ENCODE measurements around the gene KSR2. TPM values are rescaled to one million over a fixed set of nuclear protein-coding genes. Genes with fewer than 3 reads are reported as not detected.

The KSR2 gene
- total RNA-seq, 1 experiment from 2014 or later = 1.3 TPM

DNA sequence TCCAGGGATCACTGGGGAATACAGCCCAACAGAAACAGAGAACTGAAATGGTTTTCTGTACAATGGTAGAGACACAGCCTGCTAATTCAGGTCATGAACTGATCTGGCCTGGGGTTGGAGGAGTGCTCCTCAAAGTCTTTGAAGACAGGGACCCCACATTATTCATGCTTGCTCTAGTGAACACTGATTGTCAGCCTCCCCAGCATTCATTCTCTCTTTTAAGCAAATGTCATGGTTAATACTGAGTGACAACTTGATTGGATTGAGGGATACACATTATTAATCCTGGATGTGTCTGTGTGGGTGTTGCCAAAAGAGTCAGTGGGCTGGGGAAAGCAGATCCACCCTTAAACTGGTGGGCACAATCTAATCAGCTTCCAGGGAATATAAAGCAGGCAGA lies 319.0 kb downstream of the KSR2 start:
- no peak overlapping the region for H4K8ac ChIP-seq (replicated peaks; ENCODE audit: insufficient read length, low read depth, low read length)
- H2BK120ac ChIP-seq (ENCODE audit: low read depth, low read length, poor library complexity, severe bottlenecking) = no peak overlapping the region
- H3K23me2 ChIP-seq (ENCODE audit: insufficient read length, low read depth, low read length, poor library complexity, severe bottlenecking) = no peaks in the 10 kb centered on the region
- no peaks in the 10 kb centered on the region for H3K9me3 ChIP-seq (ENCODE audit: control insufficient read depth, low read depth, low read length)
- no peak overlapping the region for H3K18ac ChIP-seq (ENCODE audit: insufficient read length, low read depth, low read length)
- H3K4me2 ChIP-seq (ENCODE audit: insufficient read depth, insufficient read length, low read length) = no peak overlapping the region
- H2BK20ac ChIP-seq (ENCODE audit: low read depth, low read length, poor library complexity, severe bottlenecking) = no peak overlapping the region
- H3K56ac ChIP-seq (ENCODE audit: insufficient read length, low read depth, low read length) = no peak overlapping the region
- peaks cover 10 to 11% of the 10 kb centered on the region in 2 experiments for H3K9me3 Mint-ChIP-seq
- no peak overlapping the region for H3K27ac ChIP-seq (ENCODE audit: insufficient read length, low read depth, low read length)
- no peak overlapping the region for H2BK15ac ChIP-seq (ENCODE audit: low read depth, low read length)
- TF ChIP-seq, protein P1, sequence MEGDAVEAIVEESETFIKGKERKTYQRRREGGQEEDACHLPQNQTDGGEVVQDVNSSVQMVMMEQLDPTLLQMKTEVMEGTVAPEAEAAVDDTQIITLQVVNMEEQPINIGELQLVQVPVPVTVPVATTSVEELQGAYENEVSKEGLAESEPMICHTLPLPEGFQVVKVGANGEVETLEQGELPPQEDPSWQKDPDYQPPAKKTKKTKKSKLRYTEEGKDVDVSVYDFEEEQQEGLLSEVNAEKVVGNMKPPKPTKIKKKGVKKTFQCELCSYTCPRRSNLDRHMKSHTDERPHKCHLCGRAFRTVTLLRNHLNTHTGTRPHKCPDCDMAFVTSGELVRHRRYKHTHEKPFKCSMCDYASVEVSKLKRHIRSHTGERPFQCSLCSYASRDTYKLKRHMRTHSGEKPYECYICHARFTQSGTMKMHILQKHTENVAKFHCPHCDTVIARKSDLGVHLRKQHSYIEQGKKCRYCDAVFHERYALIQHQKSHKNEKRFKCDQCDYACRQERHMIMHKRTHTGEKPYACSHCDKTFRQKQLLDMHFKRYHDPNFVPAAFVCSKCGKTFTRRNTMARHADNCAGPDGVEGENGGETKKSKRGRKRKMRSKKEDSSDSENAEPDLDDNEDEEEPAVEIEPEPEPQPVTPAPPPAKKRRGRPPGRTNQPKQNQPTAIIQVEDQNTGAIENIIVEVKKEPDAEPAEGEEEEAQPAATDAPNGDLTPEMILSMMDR (conservative IDR thresholded peaks at IDR 0.05) = no peak
- no peaks in the 10 kb centered on the region for H3K79me2 ChIP-seq (ENCODE audit: insufficient read depth, low read length)
- H3K14ac ChIP-seq (ENCODE audit: insufficient read depth, low read length) = no peak overlapping the region
- H3K9ac ChIP-seq (ENCODE audit: extremely low read depth, insufficient read length, low read length) = no peak overlapping the region
- H4K20me1 ChIP-seq (ENCODE audit: control insufficient read depth, insufficient read depth, insufficient read length) = no peaks in the 10 kb centered on the region
- H3T11ph ChIP-seq (ENCODE audit: low read length) = no peak overlapping the region
- H2BK12ac ChIP-seq (ENCODE audit: insufficient read length, low read depth, low read length) = no peak overlapping the region
- peaks cover 3 to 9% (median 7%) of the 10 kb centered on the region in 3 experiments; a peak in 6 of 7 replicates for H3K36me3 Mint-ChIP-seq (ENCODE audit: insufficient read depth in 1 of 3, low read depth in 3 of 3)
- no peaks in the 10 kb centered on the region for H3K79me1 ChIP-seq (ENCODE audit: insufficient read depth, low read depth, low read length, poor library complexity, severe bottlenecking)
- H3K4me3 Mint-ChIP-seq = no peak overlapping the region
- no peak overlapping the region for H2AFZ ChIP-seq (ENCODE audit: low read length)
- no peak overlapping the region for H2BK5ac ChIP-seq (ENCODE audit: insufficient read length, low read length)
- H3K4me1 ChIP-seq (ENCODE audit: insufficient read depth, low read length) = no peaks in the 10 kb centered on the region
- H3K4me1 Mint-ChIP-seq = peaks cover 0 to 5% of the 10 kb centered on the region in 2 experiments; a peak in 3 of 4 replicates
- H3K4ac ChIP-seq (ENCODE audit: low read depth, low read length) = no peak overlapping the region
- no peak overlapping the region for H4K91ac ChIP-seq (ENCODE audit: insufficient read length, low read depth, low read length)
- no peak overlapping the region for H2AK5ac ChIP-seq (ENCODE audit: insufficient read length, low read length)
- H3K23ac ChIP-seq (ENCODE audit: insufficient read length, low read depth, low read length) = no peak overlapping the region
- H4K5ac ChIP-seq (ENCODE audit: insufficient read length, low read depth, low read length) = no peak overlapping the region
- H3K27me3 ChIP-seq (ENCODE audit: insufficient read depth, low read length) = no peaks in the 10 kb centered on the region
- H3K27ac Mint-ChIP-seq = no peak overlapping the region
- DNase-seq = no peak
- H3K27me3 Mint-ChIP-seq (ENCODE audit: low read depth) = no peaks in the 10 kb centered on the region; the same call in 1 of the 2 replicates

Measured in H9 (cell line).